Smooth muscle cell (in vitro differentiated cells): Measurements from ENCODE around the gene SLC22A13. TPM values are rescaled to one million over a fixed set of nuclear protein-coding genes. Genes with fewer than 3 reads are reported as not detected.

Source experiments
- DNase-seq: peaks from one replicate; lab custom pipeline; 2025; ENCODE audit not compliant: unreplicated experiment; lab: John Stamatoyannopoulos, UW
- H2AFZ ChIP-seq: fragments of 200-600 bp; sonication (generic); 2 replicates; pipeline ENCODE4 v1.6.0; 2016; ENCODE audit warnings: antibody characterized with exemption, low read depth, mild to moderate bottlenecking
- H3F3A ChIP-seq: fragments of 200-600 bp; sonication (generic); 2 replicates; pipeline ENCODE4 v1.6.0; 2017; ENCODE audit warnings: antibody characterized with exemption, low read depth
- H3K27ac ChIP-seq: fragments of 200-600 bp; sonication (generic); 2 replicates; pipeline ENCODE4 v1.5.1; 2016; ENCODE audit warnings: low read depth, mild to moderate bottlenecking
- H3K27me3 ChIP-seq: fragments of 200-600 bp; sonication (generic); 2 replicates; pipeline ENCODE4 v1.6.1; 2016; ENCODE audit warnings: low read depth, mild to moderate bottlenecking
- H3K36me3 ChIP-seq: fragments of 200-600 bp; sonication (generic); 2 replicates; pipeline ENCODE4 v1.5.1; 2016; ENCODE audit warnings: low read depth
- H3K4me1 ChIP-seq: fragments of 200-600 bp; sonication (generic); 2 replicates; pipeline ENCODE4 v1.5.1; 2016; ENCODE audit warnings: low read depth
- H3K4me2 ChIP-seq: fragments of 200-600 bp; sonication (generic); 2 replicates; pipeline ENCODE4 v1.6.0; 2016; ENCODE audit warnings: mild to moderate bottlenecking
- H3K4me3 ChIP-seq: fragments of 200-600 bp; sonication (generic); 2 replicates; pipeline ENCODE4 v1.5.1; 2016; ENCODE audit warnings: mild to moderate bottlenecking
- H3K79me2 ChIP-seq: fragments of 200-600 bp; sonication (generic); 2 replicates; pipeline ENCODE4 v1.6.0; 2016; ENCODE audit warnings: low read depth, mild to moderate bottlenecking
- H3K9ac ChIP-seq: fragments of 200-600 bp; sonication (generic); 2 replicates; pipeline ENCODE4 v1.6.0; 2016; ENCODE audit warnings: low read depth
- H3K9me3 ChIP-seq: fragments of 200-600 bp; sonication (generic); replicated peaks from 2 replicates; pipeline ENCODE4 v1.5.1; 2016; ENCODE audit warnings: low read depth
- H4K20me1 ChIP-seq: fragments of 200-600 bp; sonication (generic); 2 replicates; pipeline ENCODE4 v1.6.0; 2016; ENCODE audit warnings: low read depth
- CTCF ChIP-seq: fragments of 200-600 bp; sonication (generic); IDR thresholded peaks from 2 replicates; pipeline ENCODE4 v1.5.1; 2017; ENCODE audit warnings: borderline replicate concordance, mild to moderate bottlenecking, antibody characterized with exemption; ENCODE audit not compliant: insufficient read depth, poor library complexity, severe bottlenecking
- polyA plus RNA-seq: library from polyadenylated mRNA; unstranded; fragments of >200 nt; fragmentation: Nextera tagmentation; extraction: Ambion mirVana; gene quantifications from 2 replicates; pipeline ENCODE4 v1.2.1, GENCODE V29; 2016
- small RNA-seq: library from RNA; depleted of rRNA; stranded (forward); fragments of <200 nt; gene quantifications from one replicate; pipeline ENCODE3, GENCODE V24; 2014
- total RNA-seq: library from RNA; depleted of rRNA; stranded (reverse); fragments of >200 nt; gene quantifications from 2 replicates; pipeline ENCODE4 v1.2.3, GENCODE V29; 2014

Gene SLC22A13
- total and polyA plus RNA-seq, 2 experiments from 2014 or later, result 0.13 TPM; not detected in 1

GRCh38 chr3:38327335-38328009 lies 61.9 kb downstream of the SLC22A13 start:
- no peaks in the 10 kb centered on the region for H4K20me1 ChIP-seq
- H3K4me2 ChIP-seq, result no peak overlapping the region
- no peak overlapping the region for H3K9ac ChIP-seq
- H3K4me1 ChIP-seq, result no peaks in the 10 kb centered on the region
- H3K9me3 ChIP-seq, result no peaks in the 10 kb centered on the region
- no peak for DNase-seq
- no peak for TF ChIP-seq CTCF
- no peaks in the 10 kb centered on the region for H3K79me2 ChIP-seq
- H2AFZ ChIP-seq, result no peak overlapping the region
- no peaks in the 10 kb centered on the region for H3F3A ChIP-seq
- H3K4me3 ChIP-seq, result no peak overlapping the region
- H3K27me3 ChIP-seq, result no peaks in the 10 kb centered on the region
- H3K36me3 ChIP-seq, result no peaks in the 10 kb centered on the region
- peak overlapping the region; percentile 52 for H3K27ac ChIP-seq

Small RNA genes within 50 kb of the gene (small RNA-seq; reads per million reads assigned to genes)
- not detected for gene RNU6-235P

Other genes starting within 250 kb of the SLC22A13 start
- 20.5 and 21.3 TPM in 2 replicates for gene PLCD1, start 236.2 kb upstream of the SLC22A13 start, total RNA-seq
- gene PLCD1, start 236.2 kb upstream of the SLC22A13 start, polyA plus RNA-seq, result 33.3 and 34.8 TPM in 2 replicates
- 0.27 and 0.54 TPM in 2 replicates for gene DLEC1, start 226.6 kb upstream of the SLC22A13 start, total RNA-seq
- gene DLEC1, start 226.6 kb upstream of the SLC22A13 start, polyA plus RNA-seq, result 0.61 TPM in 1 of 2 replicates, not detected in the other
- 15.4 and 22.7 TPM in 2 replicates for gene ACAA1, start 128.7 kb upstream of the SLC22A13 start, total RNA-seq
- 41.8 and 43.8 TPM in 2 replicates for gene ACAA1, start 128.7 kb upstream of the SLC22A13 start, polyA plus RNA-seq
- gene MYD88, start 127.2 kb upstream of the SLC22A13 start, total RNA-seq, result 8.2 and 14.1 TPM in 2 replicates
- gene MYD88, start 127.2 kb upstream of the SLC22A13 start, polyA plus RNA-seq, result 37.4 and 37.5 TPM in 2 replicates
- 50.3 and 50.6 TPM in 2 replicates for gene OXSR1, start 100.3 kb upstream of the SLC22A13 start, total RNA-seq
- gene OXSR1, start 100.3 kb upstream of the SLC22A13 start, polyA plus RNA-seq, result 11.9 and 21.7 TPM in 2 replicates
- 0.09 and 0.54 TPM in 2 replicates for gene SLC22A14, start 16.5 kb downstream of the SLC22A13 start, total RNA-seq
- gene SLC22A14, start 16.5 kb downstream of the SLC22A13 start, polyA plus RNA-seq, result 0.66 and 0.84 TPM in 2 replicates
- 0.40 and 2.0 TPM in 2 replicates for gene XYLB, start 81.0 kb downstream of the SLC22A13 start, total RNA-seq
- 0.61 and 1.5 TPM in 2 replicates for gene XYLB, start 81.0 kb downstream of the SLC22A13 start, polyA plus RNA-seq
- 8.6 and 10.0 TPM in 2 replicates for gene ACVR2B, start 188.1 kb downstream of the SLC22A13 start, total RNA-seq
- gene ACVR2B, start 188.1 kb downstream of the SLC22A13 start, polyA plus RNA-seq, result 2.1 and 7.5 TPM in 2 replicates
- gene EXOG, start 230.5 kb downstream of the SLC22A13 start, total RNA-seq, result 5.2 and 7.7 TPM in 2 replicates
- 3.9 and 9.4 TPM in 2 replicates for gene EXOG, start 230.5 kb downstream of the SLC22A13 start, polyA plus RNA-seq